ENCODE data around the gene PTH1R.

DNA sequence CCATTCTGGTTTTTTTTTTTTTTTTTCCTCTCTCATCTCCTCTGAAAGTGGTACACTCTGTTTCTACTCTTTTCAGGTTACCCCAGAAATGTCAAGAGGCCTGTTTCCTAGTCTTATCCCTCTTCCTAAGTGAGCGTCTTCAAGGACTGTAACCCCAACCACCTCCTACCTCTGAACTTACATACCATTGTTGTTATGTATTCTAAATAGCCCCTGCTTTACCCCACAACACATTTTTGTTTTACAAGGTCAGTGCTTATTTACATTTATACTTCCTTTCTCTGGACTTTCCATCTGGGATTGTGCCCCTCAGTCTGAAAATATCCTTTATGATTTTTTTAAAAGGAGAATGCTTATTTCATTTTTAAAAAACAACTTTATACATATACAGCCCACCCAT lies 38.8 kb downstream of the PTH1R start:
- TF ChIP-seq EZH2 (IDR thresholded peaks at IDR 0.05) (no peak), POLR2AphosphoS5 (IDR thresholded peaks at IDR 0.05; ENCODE audit: borderline replicate concordance, low read depth, low read length) (no peak)
